DOHH2 (cell line): Measurements from ENCODE around the gene NCAPD2.

ENCODE experiments used
- H3F3A ChIP-seq: fragments of 200-600 bp; sonication (generic), shearing (Covaris generic); 2 replicates; pipeline ENCODE4 v1.6.0; 2016; ENCODE audit warnings: antibody characterized with exemption, mild to moderate bottlenecking; ENCODE audit not compliant: control insufficient read depth, insufficient read depth
- H3K27ac ChIP-seq: fragments of 200-600 bp; sonication (generic); 2 replicates; pipeline ENCODE4 v1.5.1; 2014; ENCODE audit warnings: low read depth, mild to moderate bottlenecking, low read length, moderate library complexity
- H3K27me3 ChIP-seq: fragments of 200-600 bp; sonication (generic); 2 replicates; pipeline ENCODE4 v1.6.1; 2014; ENCODE audit warnings: mild to moderate bottlenecking, low read length, mixed read lengths; ENCODE audit not compliant: control insufficient read depth
- H3K36me3 ChIP-seq: fragments of 200-600 bp; sonication (generic); 2 replicates; pipeline ENCODE4 v1.6.1; 2014; ENCODE audit warnings: mild to moderate bottlenecking, low read length, moderate library complexity, mixed read lengths; ENCODE audit not compliant: control insufficient read depth
- H3K4me1 ChIP-seq: fragments of 200-600 bp; sonication (generic); 2 replicates; pipeline ENCODE4 v1.6.1; 2014; ENCODE audit warnings: mild to moderate bottlenecking, low read length, mixed read lengths; ENCODE audit not compliant: control insufficient read depth
- H3K4me2 ChIP-seq: fragments of 200-600 bp; sonication (generic); 2 replicates; pipeline ENCODE4 v1.6.0; 2014; ENCODE audit warnings: mild to moderate bottlenecking, low read length, moderate library complexity
- H3K4me3 ChIP-seq: fragments of 200-600 bp; sonication (generic); 2 replicates; pipeline ENCODE4 v1.5.1; 2014; ENCODE audit warnings: mild to moderate bottlenecking, low read length, mixed read lengths
- H3K79me2 ChIP-seq: fragments of 200-600 bp; sonication (generic); 2 replicates; pipeline ENCODE4 v1.6.1; 2014; ENCODE audit warnings: mild to moderate bottlenecking, low read length, mixed read lengths; ENCODE audit not compliant: control insufficient read depth
- H3K9me2 ChIP-seq: fragments of 200-600 bp; sonication (generic); replicated peaks from 2 replicates; pipeline ENCODE4 v1.6.1; 2014; ENCODE audit warnings: mild to moderate bottlenecking, low read length, mixed read lengths; ENCODE audit not compliant: control insufficient read depth
- H3K9me3 ChIP-seq: fragments of 200-600 bp; sonication (generic); 2 replicates; pipeline ENCODE4 v1.6.1; 2014; ENCODE audit warnings: antibody characterized with exemption, low read length, mixed read lengths; ENCODE audit not compliant: control insufficient read depth, insufficient read depth
- H4K20me1 ChIP-seq: fragments of 200-600 bp; sonication (generic); 2 replicates; pipeline ENCODE4 v1.6.0; 2014; ENCODE audit warnings: low read depth, mild to moderate bottlenecking, antibody characterized with exemption, low read length, moderate library complexity; ENCODE audit not compliant: control insufficient read depth, insufficient read depth
- EZH2phosphoT487 ChIP-seq: fragments of 200-600 bp; sonication (generic); IDR thresholded peaks from 2 replicates; pipeline ENCODE4 v1.6.1; 2017; ENCODE audit warnings: borderline replicate concordance, mild to moderate bottlenecking, antibody characterized with exemption, low read length, moderate library complexity, mixed read lengths
- TF ChIP-seq, protein P1 (sequence below): fragments of 200-600 bp; sonication (generic); IDR thresholded peaks from one replicate; pipeline ENCODE4 v1.5.1; 2014; ENCODE audit warnings: antibody characterized with exemption, mild to moderate bottlenecking, low read depth, low read length; ENCODE audit not compliant: poor library complexity, severe bottlenecking

Gene NCAPD2

DNA sequence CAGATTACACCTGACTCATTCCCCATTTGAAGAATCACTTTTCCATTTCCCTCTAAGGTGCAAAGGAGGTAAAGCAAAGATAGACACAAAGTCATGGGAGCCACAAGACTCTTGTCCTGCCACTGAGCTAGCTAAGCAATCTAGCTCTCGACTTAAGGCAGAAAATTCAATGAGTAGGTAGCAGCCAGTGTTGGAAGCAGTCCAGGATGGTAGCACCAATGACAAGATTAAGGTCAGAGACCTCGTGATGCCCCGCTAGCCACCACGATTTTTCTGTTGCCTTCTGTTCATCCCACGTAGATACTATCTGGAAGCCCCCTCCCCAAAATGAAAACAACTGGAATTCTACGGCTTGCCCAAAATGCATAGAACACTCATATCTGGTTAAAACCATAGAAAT is 24.8 kb upstream of the NCAPD2 start:
- H3K36me3 ChIP-seq, result peaks cover 56% of the 10 kb centered on the region
- H3K4me3 ChIP-seq, result peak overlapping the region; percentile 95
- TF ChIP-seq EZH2phosphoT487, result no peak
- TF ChIP-seq, protein P1, sequence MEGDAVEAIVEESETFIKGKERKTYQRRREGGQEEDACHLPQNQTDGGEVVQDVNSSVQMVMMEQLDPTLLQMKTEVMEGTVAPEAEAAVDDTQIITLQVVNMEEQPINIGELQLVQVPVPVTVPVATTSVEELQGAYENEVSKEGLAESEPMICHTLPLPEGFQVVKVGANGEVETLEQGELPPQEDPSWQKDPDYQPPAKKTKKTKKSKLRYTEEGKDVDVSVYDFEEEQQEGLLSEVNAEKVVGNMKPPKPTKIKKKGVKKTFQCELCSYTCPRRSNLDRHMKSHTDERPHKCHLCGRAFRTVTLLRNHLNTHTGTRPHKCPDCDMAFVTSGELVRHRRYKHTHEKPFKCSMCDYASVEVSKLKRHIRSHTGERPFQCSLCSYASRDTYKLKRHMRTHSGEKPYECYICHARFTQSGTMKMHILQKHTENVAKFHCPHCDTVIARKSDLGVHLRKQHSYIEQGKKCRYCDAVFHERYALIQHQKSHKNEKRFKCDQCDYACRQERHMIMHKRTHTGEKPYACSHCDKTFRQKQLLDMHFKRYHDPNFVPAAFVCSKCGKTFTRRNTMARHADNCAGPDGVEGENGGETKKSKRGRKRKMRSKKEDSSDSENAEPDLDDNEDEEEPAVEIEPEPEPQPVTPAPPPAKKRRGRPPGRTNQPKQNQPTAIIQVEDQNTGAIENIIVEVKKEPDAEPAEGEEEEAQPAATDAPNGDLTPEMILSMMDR, result no peak

DNA sequence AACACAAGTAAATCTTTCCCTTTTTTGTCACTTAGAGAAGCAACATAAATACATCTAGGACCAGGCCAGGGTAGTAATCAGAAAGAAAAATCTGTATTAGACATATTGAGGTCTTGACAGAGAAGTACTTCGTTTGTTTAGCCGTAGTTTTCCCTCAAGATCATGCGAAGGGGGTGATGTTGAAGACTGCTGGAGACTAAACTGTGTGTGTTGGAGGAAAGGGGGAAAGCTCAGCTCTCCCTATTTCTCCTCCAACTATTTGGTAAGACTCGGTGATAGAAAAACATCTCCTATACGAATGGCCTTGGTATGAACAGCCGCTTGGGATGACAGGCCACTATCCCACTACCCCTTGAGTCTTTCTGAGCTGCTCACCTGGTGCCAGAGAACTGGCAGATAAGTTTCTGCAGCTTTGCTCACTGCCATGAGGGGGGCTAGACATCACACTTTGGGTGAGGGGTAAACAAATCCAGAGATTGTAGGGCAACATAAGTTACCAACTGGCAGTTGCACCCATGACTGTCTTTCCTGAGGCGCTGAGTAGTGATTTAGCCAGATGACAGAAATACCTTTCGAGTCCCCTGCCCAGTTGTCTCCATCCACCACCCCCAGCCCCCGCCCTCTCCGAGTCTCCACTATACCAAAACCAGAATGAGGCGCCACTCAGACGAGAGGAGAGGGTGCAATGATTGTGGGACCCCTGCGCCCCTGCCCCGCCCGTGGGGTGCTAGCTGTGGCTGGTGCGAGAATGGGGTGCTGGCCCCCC is 24.1 kb upstream of the NCAPD2 start:
- Histone ChIP-seq H3K27me3 (peaks cover 3% of the 10 kb centered on the region; the same call in 1 of the 2 replicates), H4K20me1 (no peaks in the 10 kb centered on the region), H3K9me3 (no peaks in the 10 kb centered on the region), H3K4me3 (peak overlapping the region; percentile 95), H3K79me2 (peaks cover 49% of the 10 kb centered on the region), H3K4me1 (peaks cover 44% of the 10 kb centered on the region), H3K27ac (peak overlapping the region; percentile 63), H3K4me2 (peak overlapping the region; percentile 78), H3K36me3 (peaks cover 49% of the 10 kb centered on the region), H3F3A (peaks cover 13% of the 10 kb centered on the region), H3K9me2 (no peaks in the 10 kb centered on the region)
- TF ChIP-seq, protein P1, result no peak
- no peak for TF ChIP-seq EZH2phosphoT487

More for the DNA sequence above, 24.8 kb upstream of the NCAPD2 start:
- peaks cover 13% of the 10 kb centered on the region for H3F3A ChIP-seq
- no peaks in the 10 kb centered on the region for H3K9me3 ChIP-seq
- no peaks in the 10 kb centered on the region for H3K9me2 ChIP-seq
- H3K4me2 ChIP-seq, result peak overlapping the region; percentile 78
- no peaks in the 10 kb centered on the region for H4K20me1 ChIP-seq
- peaks cover 51% of the 10 kb centered on the region for H3K4me1 ChIP-seq
- peaks cover 3% of the 10 kb centered on the region; the same call in 1 of the 2 replicates for H3K27me3 ChIP-seq
- peaks cover 56% of the 10 kb centered on the region for H3K79me2 ChIP-seq
- H3K27ac ChIP-seq, result peak overlapping the region; percentile 11; the same call in 1 of the 2 replicates

DNA sequence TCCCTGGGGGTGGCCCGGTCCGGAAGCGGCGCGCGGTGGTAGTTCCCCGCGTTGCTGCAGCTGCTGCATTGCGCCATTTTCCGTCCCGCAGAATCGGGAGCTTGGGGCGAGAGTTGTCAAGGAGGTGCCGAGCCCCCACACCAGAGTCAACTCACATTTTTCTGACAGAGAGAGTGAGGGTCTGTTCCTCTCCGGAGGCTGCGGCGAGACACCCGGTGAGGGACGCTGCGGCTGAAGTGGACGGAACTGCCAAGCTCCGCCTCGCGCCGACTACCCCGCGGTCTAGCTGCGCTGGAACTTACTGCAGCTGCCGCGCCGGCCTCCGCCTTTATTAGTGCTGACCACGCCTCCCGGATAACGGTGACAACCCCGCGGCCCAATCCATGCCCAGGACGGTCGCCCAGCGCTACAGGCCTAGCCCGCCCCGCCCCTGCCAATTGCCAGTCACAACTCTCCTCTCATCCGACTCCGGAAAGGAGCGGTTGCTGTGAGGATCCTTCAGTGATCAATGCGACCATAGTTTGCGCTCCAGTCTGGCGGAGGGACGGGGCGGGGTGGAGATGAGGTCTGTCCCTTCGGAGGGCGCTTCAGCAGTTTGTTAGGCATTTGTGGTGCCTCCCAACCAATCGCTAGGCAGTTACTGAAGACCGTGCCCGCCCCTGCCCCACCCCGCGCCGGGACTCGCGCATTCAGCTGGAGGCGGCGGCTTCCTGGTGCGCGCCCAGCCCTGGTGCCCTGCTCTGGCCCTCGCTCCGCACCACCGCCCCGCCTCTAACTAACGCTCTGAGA is 23.3 kb upstream of the NCAPD2 start, which contains the start of gene VAMP1:
Gene VAMP1, minus strand, starts transcription at position 303 of the 789 bp plus-strand sequence. Its CDS starts 146 bp downstream, at position 157.
- TF ChIP-seq, protein P1, result peak; percentile 15
- TF ChIP-seq EZH2phosphoT487, result no peak
- peak within 1 kb of the TSS; percentile 78 for H3K4me2 ChIP-seq
- peak within 1 kb of the TSS; percentile 63 for H3K27ac ChIP-seq
- no peaks in the 10 kb centered on the region for H4K20me1 ChIP-seq
- H3K9me3 ChIP-seq, result no peaks in the 10 kb centered on the region
- H3K4me1 ChIP-seq, result peaks cover 40% of the 10 kb centered on the region
- H3K79me2 ChIP-seq, result peaks cover 46% of the 10 kb centered on the region
- H3K9me2 ChIP-seq, result no peaks in the 10 kb centered on the region
- peaks cover 13% of the 10 kb centered on the region for H3F3A ChIP-seq
- peaks cover 44% of the 10 kb centered on the region for H3K36me3 ChIP-seq
- H3K4me3 ChIP-seq, result peak within 1 kb of the TSS; percentile 95
- H3K27me3 ChIP-seq, result peaks cover 3% of the 10 kb centered on the region; the same call in 1 of the 2 replicates
